Measurements from ENCODE around the gene SERGEF. TPM values are rescaled to one million over a fixed set of nuclear protein-coding genes. Genes with fewer than 3 reads are reported as not detected.
A peak's percentile ranks its signal among the peaks of the same experiment; 100 is the strongest.

SERGEF gene
- total and polyA plus RNA-seq, 2 of the 4 experiments (the other 2 are of a cell fraction): 12.2 to 18.1 TPM

DNA sequence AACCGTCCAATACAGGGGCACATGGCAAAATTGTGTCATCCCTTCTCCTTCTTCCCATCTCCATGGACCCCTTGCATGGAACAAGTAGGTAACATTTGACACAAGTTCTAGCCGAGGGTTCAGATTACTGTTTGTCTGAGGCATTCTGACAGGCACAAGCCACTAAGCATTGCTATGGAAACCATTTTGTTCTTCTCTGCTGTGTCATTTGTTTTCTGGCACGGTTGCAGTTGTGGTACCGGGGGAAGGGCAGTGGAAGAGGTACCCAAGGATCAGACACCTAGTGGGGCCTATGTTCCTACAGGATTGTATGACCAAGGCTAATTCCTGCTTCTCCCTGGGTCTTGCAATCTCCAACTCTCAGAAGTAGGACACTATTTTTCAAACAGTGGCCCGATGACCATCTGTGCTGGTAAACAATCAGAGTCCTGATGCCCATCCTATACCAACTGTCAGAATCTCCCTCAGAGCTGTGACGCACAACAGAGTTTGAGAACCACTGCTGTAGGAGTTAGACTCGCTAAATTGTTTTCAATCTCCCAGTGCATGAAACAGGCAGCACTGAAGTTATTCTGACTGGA lies 209.0 kb downstream of the SERGEF start:
- no peak overlapping the region for H4K8ac ChIP-seq (ENCODE audit: low read depth in 2 of 2, low read length in 2 of 2)
- WGBS, 2 experiments (ENCODE audit: extremely low coverage in 2 of 2, insufficient read length in 1 of 2): no CpG with 5 or more reads among the region's 7 CpGs
- CTCF ChIA-PET: no interaction called here
- TF ChIP-seq, protein P1, sequence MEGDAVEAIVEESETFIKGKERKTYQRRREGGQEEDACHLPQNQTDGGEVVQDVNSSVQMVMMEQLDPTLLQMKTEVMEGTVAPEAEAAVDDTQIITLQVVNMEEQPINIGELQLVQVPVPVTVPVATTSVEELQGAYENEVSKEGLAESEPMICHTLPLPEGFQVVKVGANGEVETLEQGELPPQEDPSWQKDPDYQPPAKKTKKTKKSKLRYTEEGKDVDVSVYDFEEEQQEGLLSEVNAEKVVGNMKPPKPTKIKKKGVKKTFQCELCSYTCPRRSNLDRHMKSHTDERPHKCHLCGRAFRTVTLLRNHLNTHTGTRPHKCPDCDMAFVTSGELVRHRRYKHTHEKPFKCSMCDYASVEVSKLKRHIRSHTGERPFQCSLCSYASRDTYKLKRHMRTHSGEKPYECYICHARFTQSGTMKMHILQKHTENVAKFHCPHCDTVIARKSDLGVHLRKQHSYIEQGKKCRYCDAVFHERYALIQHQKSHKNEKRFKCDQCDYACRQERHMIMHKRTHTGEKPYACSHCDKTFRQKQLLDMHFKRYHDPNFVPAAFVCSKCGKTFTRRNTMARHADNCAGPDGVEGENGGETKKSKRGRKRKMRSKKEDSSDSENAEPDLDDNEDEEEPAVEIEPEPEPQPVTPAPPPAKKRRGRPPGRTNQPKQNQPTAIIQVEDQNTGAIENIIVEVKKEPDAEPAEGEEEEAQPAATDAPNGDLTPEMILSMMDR (conservative IDR thresholded peaks at IDR 0.05; ENCODE audit: low read depth, low read length): no peak
- TF ChIP-seq SMC3 (IDR thresholded peaks at IDR 0.05; ENCODE audit: low read depth, low read length): no peak
- no peak for TF ChIP-seq BHLHE40 (IDR thresholded peaks at IDR 0.05; ENCODE audit: low read depth, low read length)
- no peak for TF ChIP-seq MAZ (IDR thresholded peaks at IDR 0.05; ENCODE audit: borderline replicate concordance, low read depth, low read length)
- no peak for TF ChIP-seq RFX5 (IDR thresholded peaks at IDR 0.05; ENCODE audit: low read depth, low read length)
- no peak for TF ChIP-seq CHD1 (IDR thresholded peaks at IDR 0.05; ENCODE audit: low read depth, low read length)
- H3K4me2 ChIP-seq (ENCODE audit: low read depth, low read length): no peak overlapping the region
- no peaks in the 10 kb centered on the region for H4K20me1 ChIP-seq (ENCODE audit: insufficient read depth, low read length)
- no peak overlapping the region for H3K4ac ChIP-seq (ENCODE audit: low read depth, low read length)
- peaks cover 6% of the 10 kb centered on the region for H3K4me1 ChIP-seq (ENCODE audit: control insufficient read depth, insufficient read depth, low read length)
- no peaks in the 10 kb centered on the region for H3K79me1 ChIP-seq (ENCODE audit: low read depth in 1 of 2, low read length in 2 of 2)
- DNase-seq: no peak
- in situ Hi-C loops (cut with MboI; ENCODE audit: low sequenced_read_pairs): no loop called here
- no peak overlapping the region for H2BK15ac ChIP-seq (ENCODE audit: low read depth, low read length)
- H3K9me3 ChIP-seq (ENCODE audit: control insufficient read depth, insufficient read depth, low read length): no peaks in the 10 kb centered on the region
- no peaks in the 10 kb centered on the region for H3K27me3 ChIP-seq (ENCODE audit: control insufficient read depth, insufficient read depth, low read length)
- POLR2A ChIA-PET (ENCODE audit: unreplicated experiment): no interaction called here
- no peak overlapping the region for H4K91ac ChIP-seq (ENCODE audit: insufficient read depth, low read depth, low read length)
- no TSS peak for BruUV-seq (replicated peaks)
- no peak overlapping the region for H2AFZ ChIP-seq (replicated peaks; ENCODE audit: low read length, poor library complexity)
- no peak overlapping the region for H3K4me3 ChIP-seq (ENCODE audit: insufficient read depth, low read depth, low read length)
- H2AK9ac ChIP-seq (replicated peaks; ENCODE audit: low read depth, low read length, poor library complexity): no peak overlapping the region
- no peak overlapping the region for H2BK20ac ChIP-seq (ENCODE audit: low read depth, low read length)
- no peaks in the 10 kb centered on the region for H3K9me1 ChIP-seq (ENCODE audit: insufficient read depth, low read length)
- no peak overlapping the region for H3K23ac ChIP-seq (ENCODE audit: low read depth, low read length)
- no peak overlapping the region for H2BK5ac ChIP-seq (ENCODE audit: low read depth, low read length, poor library complexity, severe bottlenecking)
- dilution Hi-C loops (cut with HindIII; ENCODE audit: low sequenced_read_pairs, unreplicated experiment): no loop called here
- intact Hi-C loops (cut with micrococcal nuclease): no loop called here
- H3K18ac ChIP-seq (ENCODE audit: low read depth, low read length): no peak overlapping the region
- no peak overlapping the region for H2BK120ac ChIP-seq (ENCODE audit: low read depth, low read length)
- ATAC-seq (ENCODE audit: low read depth): peak; percentile 44
- H3K56ac ChIP-seq (ENCODE audit: extremely low read depth, insufficient read depth, low read length): no peak overlapping the region
- H2AK5ac ChIP-seq (ENCODE audit: low read depth, low read length): no peak overlapping the region
- no peak overlapping the region for H3K14ac ChIP-seq (replicated peaks; ENCODE audit: low read depth, low read length)
- H3K36me3 ChIP-seq (ENCODE audit: control insufficient read depth, insufficient read depth, low read length): no peaks in the 10 kb centered on the region
- H4K5ac ChIP-seq (ENCODE audit: low read depth, low read length): no peak overlapping the region
- H3K9ac ChIP-seq (ENCODE audit: low read depth, low read length): no peak overlapping the region
- no peak overlapping the region for H3K27ac ChIP-seq (ENCODE audit: insufficient read depth, low read length)

All from IMR-90 (cell line).